ENCODE data around the gene OR7G1.

GRCh38 chr19:9139609-9140158 lies 24.1 kb upstream of the OR7G1 start:
- TF ChIP-seq CEBPB (IDR thresholded peaks at IDR 0.05; ENCODE audit: low read depth, low read length), result no peak
- no peak for TF ChIP-seq CTCF (conservative IDR thresholded peaks at IDR 0.05; ENCODE audit: low read depth, low read length)
